Activated naive CD4-positive, alpha-beta T cell treated with anti-CD3 and anti-CD28 coated beads for 36 hours (primary cell): Measurements from ENCODE around the gene DYNLT2B. TPM values are rescaled to one million over a fixed set of nuclear protein-coding genes. Genes with fewer than 3 reads are reported as not detected.
"Not testable (repeated sequence)": the region's sequence is repeated elsewhere in the genome, so short reads cannot be mapped to it uniquely, and the experiment has no call there.

Source experiments
- CTCF ChIA-PET: fragments of 350-600 bp; sonication (Branson Sonifier 250); formaldehyde crosslinking; loops from one replicate; lab custom pipeline; 2021; ENCODE audit warnings: antibody characterized with exemption; lab: Charles Lee
- DNase-seq: peaks from one replicate; pipeline ENCODE4 v3.0.0-alpha.2; 2020
- H3K27ac Mint-ChIP-seq: one replicate; pipeline ENCODE4 v1.8.0; 2021; ENCODE audit warnings: mild to moderate bottlenecking, mixed read lengths
- H3K27me3 Mint-ChIP-seq: one replicate; pipeline ENCODE4 v1.8.0; 2021; ENCODE audit warnings: low read depth, mixed read lengths
- H3K36me3 Mint-ChIP-seq: one replicate; pipeline ENCODE4 v1.8.0; 2021; ENCODE audit warnings: low read depth, mixed read lengths
- H3K4me1 Mint-ChIP-seq: one replicate; pipeline ENCODE4 v1.8.0; 2021; ENCODE audit warnings: low read depth, mixed read lengths
- H3K4me3 Mint-ChIP-seq: one replicate; pipeline ENCODE4 v1.8.0; 2021; ENCODE audit warnings: mild to moderate bottlenecking, moderate library complexity, mixed read lengths
- H3K9me3 Mint-ChIP-seq: one replicate; pipeline ENCODE4 v1.8.0; 2021; ENCODE audit warnings: mixed read lengths
- intact Hi-C: fragments of 100-400 bp; cut with micrococcal nuclease; formaldehyde crosslinking; loops from one replicate; pipeline ENCODE4 v1.15.1; 2023
- total RNA-seq, 2 experiments: library from RNA; stranded (reverse); gene quantifications; one replicate each; pipeline ENCODE4 v1.2.3, GENCODE V29; 2021

Gene DYNLT2B
- 10 to 100 TPM; 13.3 TPM for total RNA-seq

DNA sequence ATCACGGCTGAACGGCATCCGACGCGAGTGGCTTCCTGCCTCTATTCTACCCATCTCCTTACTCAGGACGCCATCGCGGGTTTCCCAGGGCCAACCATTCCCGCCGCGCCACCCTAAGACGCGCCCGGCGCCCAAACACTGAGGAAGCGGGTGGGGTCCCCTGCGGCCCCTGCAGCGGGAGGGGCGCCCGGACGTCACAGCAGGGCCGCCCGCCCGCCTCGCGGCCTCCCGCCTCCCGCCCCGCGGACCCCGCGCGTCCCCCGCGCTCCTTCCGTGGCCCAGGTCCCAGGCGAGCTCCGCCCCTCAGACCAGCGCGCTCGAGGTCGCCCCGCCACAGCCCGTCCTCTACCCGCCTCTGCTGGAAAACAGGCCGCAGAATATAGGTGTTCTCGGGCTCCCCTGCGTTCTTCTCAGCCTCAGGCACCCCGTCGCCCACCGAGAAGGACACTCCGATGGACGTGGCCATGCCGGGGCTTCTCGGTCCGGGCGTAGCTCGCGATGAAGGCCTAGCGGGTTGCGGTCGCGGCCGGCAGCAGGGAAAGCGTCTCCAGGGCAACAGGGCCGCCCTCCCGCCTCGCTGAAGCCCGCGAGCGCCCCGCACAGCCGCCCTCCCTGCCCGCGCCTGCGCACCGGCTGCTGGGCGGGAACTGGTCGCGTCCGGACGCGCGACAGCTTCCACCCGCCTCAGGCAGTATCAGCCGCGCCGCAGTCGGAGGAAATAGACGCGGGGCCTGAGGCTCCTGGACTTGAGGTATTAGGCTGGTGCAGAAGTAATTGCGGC lies at the start of gene DYNLT2B:
Gene DYNLT2B (minus strand): TSS at position 554 of the 781 bp plus-strand sequence. CDS start 88 bp downstream, at position 466.
- peak; percentile 88 for DNase-seq
- no peaks in the 10 kb centered on the region for H3K27me3 Mint-ChIP-seq
- no peaks in the 10 kb centered on the region for H3K36me3 Mint-ChIP-seq
- H3K4me3 Mint-ChIP-seq, result peak within 1 kb of the TSS; percentile 94
- intact Hi-C loops, result loop anchor here (1.0 to 5.0 kb wide), 8 partner anchors 44 to 394 kb away; partner anchors contain the start of genes CEP19, FBXO45, PIGX and RNF168
- no peaks in the 10 kb centered on the region for H3K9me3 Mint-ChIP-seq
- peak within 1 kb of the TSS; percentile 93 for H3K27ac Mint-ChIP-seq
- peaks cover 20% of the 10 kb centered on the region for H3K4me1 Mint-ChIP-seq
- CTCF ChIA-PET, result interaction anchor here (0.6 to 1.3 kb wide), 10 partner anchors 12 to 417 kb away, joined by 3 to 9 read pairs (median 3); no protein-coding TSS in a partner anchor

DNA sequence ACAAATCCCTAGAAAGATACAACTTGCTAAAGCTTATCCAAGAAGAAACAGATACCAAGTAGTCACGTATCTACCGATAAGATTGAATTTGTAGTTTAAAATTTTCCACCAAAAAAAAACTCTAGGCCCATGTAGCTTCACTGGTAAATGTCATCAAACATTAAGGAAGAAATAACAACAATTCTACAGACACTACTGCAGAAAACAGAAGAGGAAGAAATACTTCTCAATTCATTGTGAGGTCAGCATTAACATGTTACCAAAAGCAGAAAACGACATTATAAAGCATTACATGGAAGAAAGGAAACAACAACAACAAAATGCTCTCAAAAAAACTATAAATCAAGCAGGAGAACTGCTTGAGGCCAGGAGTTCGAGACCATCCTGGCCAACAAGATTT lies 47.7 kb upstream of the DYNLT2B start:
- Mint-ChIP-seq H3K27ac (no peak overlapping the region), H3K4me1 (no peaks in the 10 kb centered on the region), H3K36me3 (peaks cover 20% of the 10 kb centered on the region), H3K9me3 (no peaks in the 10 kb centered on the region), H3K4me3 (no peak overlapping the region), H3K27me3 (no peaks in the 10 kb centered on the region)
- intact Hi-C loops, result no loop called here
- DNase-seq, result no peak
- CTCF ChIA-PET, result interaction anchor here (1.4 kb wide), 1 partner anchor 110 kb away, joined by 3 read pairs; no protein-coding TSS in a partner anchor

DNA sequence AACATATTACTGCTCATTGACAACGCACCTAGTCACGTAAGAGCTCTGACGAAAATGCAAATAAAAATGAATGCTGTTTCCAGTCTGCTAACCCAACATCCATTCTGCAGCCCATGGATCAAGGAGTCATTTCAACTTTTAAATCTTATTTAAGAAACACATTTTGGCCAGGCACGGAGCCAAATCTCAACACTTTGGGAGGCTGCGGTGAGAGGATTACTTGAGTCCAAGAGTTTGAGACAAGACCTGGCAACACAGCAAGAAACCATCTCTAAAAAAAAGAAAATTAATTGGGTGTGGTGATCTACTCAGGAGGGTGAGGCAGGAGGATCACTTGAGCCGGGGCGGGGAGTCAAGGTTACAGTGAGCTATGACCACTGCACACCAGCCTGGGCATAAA lies 42.5 kb upstream of the DYNLT2B start:
- intact Hi-C loops, result no loop called here
- peaks cover 32% of the 10 kb centered on the region for H3K36me3 Mint-ChIP-seq
- CTCF ChIA-PET, result no interaction called here
- no peaks in the 10 kb centered on the region for H3K9me3 Mint-ChIP-seq
- no peak for DNase-seq
- H3K4me3 Mint-ChIP-seq, result no peak overlapping the region
- H3K4me1 Mint-ChIP-seq, result no peaks in the 10 kb centered on the region
- no peak overlapping the region for H3K27ac Mint-ChIP-seq
- H3K27me3 Mint-ChIP-seq, result no peaks in the 10 kb centered on the region

DNA sequence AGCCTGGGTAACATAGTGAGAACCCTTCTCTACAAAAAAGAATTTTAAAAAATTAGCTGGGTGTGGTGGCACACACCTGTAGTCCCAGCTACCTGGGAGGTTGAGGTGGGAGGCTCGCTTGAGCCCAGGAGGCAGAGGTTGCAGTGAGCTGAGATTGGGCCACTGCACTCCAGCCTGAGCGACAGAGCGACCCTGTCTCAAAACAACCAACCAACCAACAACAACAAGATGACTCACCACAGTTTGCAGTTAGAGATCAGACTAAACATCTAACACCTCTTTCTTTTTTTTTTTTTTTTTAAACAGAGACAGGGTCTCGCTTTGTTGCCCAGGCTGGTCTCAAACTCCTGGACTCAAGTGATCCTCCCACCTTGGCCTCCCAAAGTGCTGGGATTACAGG lies 40.5 kb upstream of the DYNLT2B start:
- DNase-seq, H3K27ac Mint-ChIP-seq, H3K9me3 Mint-ChIP-seq, H3K4me1 Mint-ChIP-seq, H3K27me3 Mint-ChIP-seq, H3K4me3 Mint-ChIP-seq, intact Hi-C loops: not testable (repeated sequence)
- H3K36me3 Mint-ChIP-seq, result peaks cover 36% of the 10 kb centered on the region
- CTCF ChIA-PET, result interaction anchor here (1.4 kb wide), 1 partner anchor 9 kb away, joined by 3 read pairs; no protein-coding TSS in a partner anchor

DNA sequence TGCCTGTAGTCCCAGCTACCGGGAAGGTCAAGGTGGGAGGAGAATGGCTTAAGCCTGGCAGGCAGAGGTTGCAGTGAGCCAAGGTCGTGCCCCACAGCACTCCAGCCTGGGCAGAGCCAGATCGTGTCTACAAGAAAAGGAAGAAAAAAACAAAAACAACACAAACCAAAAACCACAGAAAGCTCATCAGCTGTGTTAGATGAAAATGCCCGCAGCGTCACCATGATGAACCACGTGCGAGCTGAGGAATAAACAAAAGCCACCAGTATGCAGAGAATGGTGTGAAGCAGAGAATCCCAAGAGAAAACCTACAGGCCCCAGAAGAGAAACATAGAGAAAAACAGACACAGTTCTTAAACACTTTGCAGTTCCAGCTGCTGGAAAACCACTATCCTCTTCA lies 39.9 kb upstream of the DYNLT2B start:
- DNase-seq, result no peak
- Mint-ChIP-seq H3K4me1 (no peaks in the 10 kb centered on the region), H3K27ac (no peak overlapping the region), H3K9me3 (no peaks in the 10 kb centered on the region), H3K4me3 (no peak overlapping the region), H3K27me3 (no peaks in the 10 kb centered on the region), H3K36me3 (peaks cover 37% of the 10 kb centered on the region)
- CTCF ChIA-PET, result interaction anchor here (1.4 kb wide), 1 partner anchor 9 kb away, joined by 3 read pairs; no protein-coding TSS in a partner anchor
- intact Hi-C loops, result no loop called here

DNA sequence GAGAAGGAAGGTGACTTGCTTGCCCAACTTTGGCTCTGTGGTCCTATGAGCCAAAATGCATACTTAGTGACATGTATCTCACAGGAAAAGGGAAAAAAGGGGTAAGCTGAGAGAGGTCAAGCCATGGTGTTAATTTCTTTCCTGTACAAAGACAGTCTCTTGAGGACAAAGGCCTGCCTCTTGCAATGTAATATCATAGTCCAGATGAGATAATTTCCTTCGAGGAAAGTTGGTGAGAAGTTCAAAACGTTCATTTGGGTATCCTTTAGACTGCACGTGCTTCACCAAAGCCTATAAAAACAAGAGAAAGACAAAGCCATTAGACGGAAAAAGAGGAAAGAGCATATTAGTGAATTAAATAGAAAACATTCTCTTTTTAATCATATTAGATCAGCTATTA lies 38.5 kb upstream of the DYNLT2B start:
- Mint-ChIP-seq H3K27ac (no peak overlapping the region), H3K36me3 (peaks cover 32% of the 10 kb centered on the region), H3K9me3 (no peaks in the 10 kb centered on the region), H3K27me3 (no peaks in the 10 kb centered on the region), H3K4me1 (no peaks in the 10 kb centered on the region), H3K4me3 (no peak overlapping the region)
- CTCF ChIA-PET, result no interaction called here
- no peak for DNase-seq
- intact Hi-C loops, result no loop called here

DNA sequence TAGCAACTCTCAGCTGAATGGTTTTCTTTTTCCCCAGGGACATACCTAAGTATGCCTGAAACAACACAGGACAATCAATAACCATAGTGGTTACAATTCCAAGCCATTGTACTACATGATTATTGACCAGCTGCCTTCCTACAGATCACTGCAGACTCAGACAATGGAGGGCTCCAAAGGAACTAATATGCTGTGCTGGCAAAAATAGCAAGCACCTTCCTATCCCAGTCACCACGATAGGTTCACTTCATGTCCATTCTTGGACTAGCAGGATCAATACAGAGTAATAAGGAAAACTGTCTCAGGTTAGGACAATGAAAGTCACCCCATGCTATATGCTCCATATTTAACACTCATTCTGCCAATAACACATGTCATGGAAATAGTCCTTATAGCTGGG lies 37.6 kb upstream of the DYNLT2B start:
- DNase-seq, result no peak
- intact Hi-C loops, result no loop called here
- Mint-ChIP-seq H3K4me3 (no peak overlapping the region), H3K4me1 (no peaks in the 10 kb centered on the region), H3K27ac (no peak overlapping the region), H3K36me3 (peaks cover 27% of the 10 kb centered on the region), H3K9me3 (no peaks in the 10 kb centered on the region), H3K27me3 (no peaks in the 10 kb centered on the region)
- CTCF ChIA-PET, result no interaction called here

DNA sequence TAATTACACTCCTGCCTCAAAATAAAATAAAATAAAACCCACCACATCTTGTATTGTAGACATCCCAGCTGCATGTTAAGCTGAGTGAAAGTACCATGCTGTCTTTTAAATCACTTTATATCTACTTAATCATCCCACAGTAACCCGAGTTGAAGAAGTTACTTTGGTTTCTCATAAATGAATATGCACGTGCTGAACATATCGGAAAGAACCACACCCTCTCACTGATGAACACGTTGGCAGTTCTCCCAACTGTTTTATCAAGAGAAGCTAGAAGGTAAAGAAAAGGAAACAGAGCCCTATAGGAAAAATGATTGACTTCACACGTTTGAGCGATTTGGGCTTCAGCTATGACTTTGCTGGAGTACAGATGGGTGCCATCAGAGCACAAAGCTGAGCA lies 36.1 kb upstream of the DYNLT2B start:
- Mint-ChIP-seq H3K36me3 (peaks cover 25% of the 10 kb centered on the region), H3K4me1 (no peaks in the 10 kb centered on the region)
- intact Hi-C loops, result no loop called here

DNA sequence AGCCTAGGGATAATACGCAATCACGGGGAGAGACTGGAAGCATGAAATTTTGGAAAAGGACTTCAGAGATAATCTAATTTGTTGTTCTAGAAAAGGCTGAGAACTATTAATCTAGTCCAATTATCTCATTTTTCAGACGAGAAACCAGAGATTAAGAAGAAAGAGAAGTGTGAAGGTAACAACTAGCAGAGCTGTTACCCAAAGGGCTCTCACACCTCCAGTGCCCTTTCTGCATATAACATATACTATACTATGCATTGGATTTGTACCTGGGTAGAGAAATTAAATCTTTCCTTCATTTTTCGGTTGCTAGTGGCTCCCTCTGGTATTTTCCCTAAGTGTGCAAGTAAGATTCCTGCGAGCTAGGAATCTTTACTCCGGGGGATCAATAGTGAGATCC lies 33.5 kb upstream of the DYNLT2B start:
- CTCF ChIA-PET, result no interaction called here
- H3K9me3 Mint-ChIP-seq, result no peaks in the 10 kb centered on the region
- no peak overlapping the region for H3K4me3 Mint-ChIP-seq
- intact Hi-C loops, result no loop called here
- DNase-seq, result no peak
- H3K27me3 Mint-ChIP-seq, result no peaks in the 10 kb centered on the region
- H3K36me3 Mint-ChIP-seq, result peaks cover 23% of the 10 kb centered on the region
- H3K4me1 Mint-ChIP-seq, result no peaks in the 10 kb centered on the region
- no peak overlapping the region for H3K27ac Mint-ChIP-seq

More for the DNA sequence above, 36.1 kb upstream of the DYNLT2B start:
- DNase-seq, result no peak
- Mint-ChIP-seq H3K4me3 (no peak overlapping the region), H3K27ac (no peak overlapping the region), H3K27me3 (no peaks in the 10 kb centered on the region), H3K9me3 (no peaks in the 10 kb centered on the region)
- CTCF ChIA-PET, result interaction anchor here (0.7 kb wide), 2 partner anchors 101 to 461 kb away, joined by 3 read pairs; no protein-coding TSS in a partner anchor

DNA sequence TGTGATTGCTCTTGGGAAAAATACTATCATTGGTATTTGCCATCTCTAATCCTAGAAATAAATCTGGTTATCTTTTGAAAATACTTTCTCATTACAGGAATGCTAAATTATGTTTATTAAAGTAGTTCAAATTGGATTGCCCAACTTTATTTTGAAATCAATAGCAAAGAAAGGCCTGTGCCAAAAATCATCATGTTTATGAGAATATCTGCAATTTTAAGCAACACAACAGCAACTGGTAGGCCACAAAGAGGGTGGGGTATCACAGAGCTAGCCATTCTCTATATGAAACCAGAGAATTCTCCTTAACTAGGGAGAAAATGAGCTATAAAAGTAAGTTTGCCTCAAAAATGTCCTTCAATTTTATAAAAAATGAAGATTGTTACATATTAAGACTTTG lies 32.0 kb upstream of the DYNLT2B start:
- no peaks in the 10 kb centered on the region for H3K4me1 Mint-ChIP-seq
- H3K36me3 Mint-ChIP-seq, result peaks cover 20% of the 10 kb centered on the region
- intact Hi-C loops, result no loop called here
- no peak overlapping the region for H3K27ac Mint-ChIP-seq
- no peaks in the 10 kb centered on the region for H3K27me3 Mint-ChIP-seq
- H3K4me3 Mint-ChIP-seq, result no peak overlapping the region
- DNase-seq, result no peak
- H3K9me3 Mint-ChIP-seq, result no peaks in the 10 kb centered on the region
- CTCF ChIA-PET, result interaction anchor here (1.5 kb wide), 1 partner anchor 13 kb away, joined by 3 read pairs; no protein-coding TSS in a partner anchor

DNA sequence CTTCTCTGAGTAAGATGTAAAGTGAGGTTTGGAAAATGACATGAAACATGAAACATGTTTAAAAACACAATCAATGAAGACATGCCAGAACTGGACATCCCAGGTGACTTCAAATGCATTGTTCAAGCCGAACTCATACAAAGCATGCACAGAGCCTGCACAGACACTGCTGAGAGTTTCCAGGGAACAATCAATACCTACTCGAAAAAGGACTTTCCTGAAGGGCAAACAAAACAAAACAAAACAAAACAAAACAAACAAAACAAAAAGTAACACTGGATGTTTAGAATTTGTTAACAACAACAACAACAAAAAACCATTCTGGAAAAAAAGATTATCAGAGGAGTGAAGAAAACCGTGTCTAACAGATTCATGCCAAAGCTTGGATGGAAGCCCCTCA lies 30.7 kb upstream of the DYNLT2B start:
- H3K27me3 Mint-ChIP-seq, result no peaks in the 10 kb centered on the region
- CTCF ChIA-PET, result interaction anchor here (1.3 kb wide), 1 partner anchor 9 kb away, joined by 3 read pairs; no protein-coding TSS in a partner anchor
- H3K9me3 Mint-ChIP-seq, result no peaks in the 10 kb centered on the region
- H3K4me1 Mint-ChIP-seq, result no peaks in the 10 kb centered on the region
- H3K27ac Mint-ChIP-seq, result no peak overlapping the region
- peaks cover 13% of the 10 kb centered on the region for H3K36me3 Mint-ChIP-seq
- no peak overlapping the region for H3K4me3 Mint-ChIP-seq
- DNase-seq, result no peak
- intact Hi-C loops, result no loop called here

DNA sequence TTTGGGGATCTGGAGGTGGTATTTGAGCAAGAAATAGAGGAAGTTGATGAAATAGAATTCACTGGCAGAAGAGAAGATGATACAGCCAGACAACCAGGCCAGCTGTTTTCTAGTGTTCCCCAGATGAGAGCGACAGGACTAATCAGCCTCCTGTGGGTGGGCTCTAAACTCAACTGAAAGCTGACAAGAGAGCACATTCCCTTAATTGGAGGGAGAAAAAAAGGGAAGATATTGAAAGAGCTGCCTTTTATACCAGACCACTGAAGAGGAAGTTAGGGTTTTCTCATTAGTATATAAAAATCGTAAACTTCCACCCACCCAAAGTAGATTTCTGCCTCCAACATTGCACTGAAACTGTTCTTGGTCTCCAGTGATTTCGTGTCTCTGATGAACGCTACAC lies 26.6 kb upstream of the DYNLT2B start:
- no peak overlapping the region for H3K4me3 Mint-ChIP-seq
- CTCF ChIA-PET, result no interaction called here
- no peak overlapping the region for H3K27ac Mint-ChIP-seq
- peaks cover 11% of the 10 kb centered on the region for H3K36me3 Mint-ChIP-seq
- intact Hi-C loops, result no loop called here
- DNase-seq, result no peak
- H3K4me1 Mint-ChIP-seq, result peaks cover 8% of the 10 kb centered on the region
- no peaks in the 10 kb centered on the region for H3K9me3 Mint-ChIP-seq
- H3K27me3 Mint-ChIP-seq, result peaks cover 2% of the 10 kb centered on the region

DNA sequence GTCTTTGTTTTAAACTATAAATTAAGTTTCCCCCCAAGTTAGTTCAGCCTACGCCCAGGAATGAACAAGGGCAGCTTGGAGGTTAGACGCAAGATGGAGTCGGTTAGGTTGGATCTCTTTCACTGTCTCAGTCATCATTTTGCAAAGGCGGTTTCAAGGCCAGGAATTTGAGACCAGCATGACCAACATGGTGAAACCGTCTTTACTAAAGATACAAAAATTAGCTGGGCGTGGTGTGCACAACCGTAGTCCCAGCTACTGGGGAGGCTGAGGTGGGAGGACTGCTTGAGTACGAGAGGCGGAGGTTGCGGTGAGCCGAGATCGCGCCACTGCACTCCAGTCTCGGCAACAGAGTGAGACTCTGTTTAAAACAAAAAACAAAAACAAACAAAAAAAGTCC lies 25.9 kb upstream of the DYNLT2B start:
- H3K9me3 Mint-ChIP-seq, H3K4me1 Mint-ChIP-seq, H3K27me3 Mint-ChIP-seq, DNase-seq, intact Hi-C loops, H3K36me3 Mint-ChIP-seq, CTCF ChIA-PET, H3K27ac Mint-ChIP-seq, H3K4me3 Mint-ChIP-seq: not testable (repeated sequence)
